ENCODE data around the gene LGR4. TPM values are rescaled to one million over a fixed set of nuclear protein-coding genes. Genes with fewer than 3 reads are reported as not detected.

Gene LGR4
- total RNA-seq, 1 donor from 2014 or later = 17.4 TPM

- H3K4me3 ChIP-seq (ENCODE audit: low read depth, low read length) = no peak overlapping the region
- DNase-seq (ENCODE audit: low read depth) = no peak
- H3K27me3 ChIP-seq (ENCODE audit: control insufficient read depth, insufficient read depth, low read length) = no peaks in the 10 kb centered on the region
- FAIRE-seq = no peak
- no peak for TF ChIP-seq CTCF (IDR thresholded peaks at IDR 0.05; ENCODE audit: insufficient read depth, low read length, severe bottlenecking)
- no peaks in the 10 kb centered on the region for H3K36me3 ChIP-seq (ENCODE audit: control insufficient read depth, insufficient read depth, low read length)
These were observed 118.1 kb downstream of the LGR4 start for GRCh38 chr11:27354359-27354965.

GRCh38 chr11:27353593-27354358 is 118.8 kb downstream of the LGR4 start:
- DNase-seq (ENCODE audit: low read depth) = peak; percentile 76

GRCh38 chr11:27352781-27353180 is 119.8 kb downstream of the LGR4 start:
- H3K4me3 ChIP-seq (ENCODE audit: low read depth, low read length) = no peak overlapping the region
- H3K36me3 ChIP-seq (ENCODE audit: control insufficient read depth, insufficient read depth, low read length) = no peaks in the 10 kb centered on the region
- no peaks in the 10 kb centered on the region for H3K27me3 ChIP-seq (ENCODE audit: control insufficient read depth, insufficient read depth, low read length)
- FAIRE-seq (no peak), DNase-seq (ENCODE audit: low read depth) (no peak)
- no peak for TF ChIP-seq CTCF (IDR thresholded peaks at IDR 0.05; ENCODE audit: insufficient read depth, low read length, severe bottlenecking)

More at GRCh38 chr11:27353593-27354358, 118.8 kb downstream of the LGR4 start:
- Histone ChIP-seq H3K36me3 (ENCODE audit: control insufficient read depth, insufficient read depth, low read length) (no peaks in the 10 kb centered on the region), H3K27me3 (ENCODE audit: control insufficient read depth, insufficient read depth, low read length) (no peaks in the 10 kb centered on the region), H3K4me3 (ENCODE audit: low read depth, low read length) (no peak overlapping the region)
- TF ChIP-seq CTCF (IDR thresholded peaks at IDR 0.05; ENCODE audit: insufficient read depth, low read length, severe bottlenecking) = no peak
- no peak for FAIRE-seq

- FAIRE-seq = no peak
- Histone ChIP-seq H3K4me3 (ENCODE audit: low read depth, low read length) (no peak overlapping the region), H3K36me3 (ENCODE audit: control insufficient read depth, insufficient read depth, low read length) (no peaks in the 10 kb centered on the region), H3K27me3 (ENCODE audit: control insufficient read depth, insufficient read depth, low read length) (no peaks in the 10 kb centered on the region)
- no peak for DNase-seq (ENCODE audit: low read depth)
- no peak for TF ChIP-seq CTCF (IDR thresholded peaks at IDR 0.05; ENCODE audit: insufficient read depth, low read length, severe bottlenecking)
These were observed 122.1 kb downstream of the LGR4 start for GRCh38 chr11:27350511-27350910.

- no peak overlapping the region for H3K4me3 ChIP-seq (ENCODE audit: low read depth, low read length)
- no peaks in the 10 kb centered on the region for H3K27me3 ChIP-seq (ENCODE audit: control insufficient read depth, insufficient read depth, low read length)
- no peaks in the 10 kb centered on the region for H3K36me3 ChIP-seq (ENCODE audit: control insufficient read depth, insufficient read depth, low read length)
- TF ChIP-seq CTCF (IDR thresholded peaks at IDR 0.05; ENCODE audit: insufficient read depth, low read length, severe bottlenecking) = no peak
- FAIRE-seq (no peak), DNase-seq (ENCODE audit: low read depth) (no peak)
These were observed 122.7 kb downstream of the LGR4 start for GRCh38 chr11:27349919-27350318.

All from bronchial epithelial cell (primary cell).